ENCODE data around the gene NDUFA3.

NDUFA3 gene

GRCh38 chr19:54108496-54108895, 5.8 kb downstream of the NDUFA3 start:
- DNase-seq = no peak

DNA sequence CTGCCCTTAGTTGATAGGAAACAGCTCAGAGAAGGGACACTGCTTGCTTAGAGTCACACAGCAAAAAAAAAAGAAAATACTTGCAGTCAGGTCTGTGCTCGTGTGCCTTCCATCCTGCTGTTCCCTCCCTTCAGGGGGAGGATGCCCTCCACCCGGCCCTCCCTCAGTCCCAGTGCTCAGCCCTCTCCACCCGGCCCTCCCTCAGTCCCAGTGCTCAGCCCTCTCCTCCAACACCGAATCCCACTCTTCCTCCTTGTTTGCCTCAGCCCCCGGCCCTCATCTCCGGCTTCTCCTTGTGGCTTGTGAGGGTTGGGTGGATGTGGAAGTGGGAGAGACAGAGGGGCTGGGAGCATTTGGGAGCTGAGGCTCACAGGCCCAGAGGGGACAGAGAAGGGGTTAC, 7.0 kb downstream of the NDUFA3 start:
- DNase-seq = no peak

DNA sequence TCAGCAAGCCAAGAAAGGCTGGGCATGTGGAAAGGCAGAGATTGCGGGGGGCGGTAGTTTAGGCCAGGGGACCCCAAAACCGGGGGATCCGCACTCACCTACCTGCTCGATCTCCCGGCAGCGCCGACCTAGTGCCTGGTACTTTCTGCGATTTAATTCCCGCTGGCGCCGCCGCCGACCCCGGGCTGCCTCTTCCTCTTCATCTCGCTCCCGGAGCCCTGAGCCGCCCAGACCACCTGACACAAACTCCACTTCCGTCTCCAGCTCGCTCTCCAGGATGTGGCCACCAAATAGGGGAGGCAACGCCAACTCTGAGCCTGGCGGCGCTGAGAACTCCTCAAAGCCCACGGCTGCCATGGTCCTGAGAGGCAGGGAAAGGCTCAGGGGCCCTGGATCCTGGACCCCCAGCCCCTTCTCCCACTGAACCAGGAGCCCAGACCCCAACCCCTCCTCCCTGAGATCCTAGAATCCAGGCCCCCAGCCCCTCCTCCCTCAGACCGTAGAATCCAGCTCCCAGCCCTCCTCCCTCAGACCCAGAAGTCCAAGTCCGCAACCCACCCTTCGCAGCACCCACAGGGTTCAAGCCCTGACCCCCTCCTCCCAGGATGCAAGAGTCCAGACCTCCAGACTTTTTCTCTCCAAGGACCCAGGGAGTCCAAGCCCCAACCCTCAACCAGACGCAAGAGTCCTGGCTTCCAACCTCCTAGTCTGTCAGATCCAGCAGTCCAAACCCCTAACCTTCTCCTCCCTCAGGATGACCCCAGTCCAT, 11.9 kb downstream of the NDUFA3 start:
- DNase-seq = peak; percentile 67

GRCh38 chr19:54115109-54116063, 12.7 kb downstream of the NDUFA3 start, which contains the start of the genes PRPF31 and TFPT:
Gene PRPF31, plus strand, starts transcription at chr19:54115754. Its CDS starts 2,525 bp downstream, at chr19:54118279.
Gene TFPT, minus strand, starts transcription at chr19:54115657. Its CDS starts 388 bp downstream, at chr19:54115269.
- peak; percentile 98 for DNase-seq

GRCh38 chr19:54121259-54121658, 18.6 kb downstream of the NDUFA3 start:
- DNase-seq = no peak

DNA sequence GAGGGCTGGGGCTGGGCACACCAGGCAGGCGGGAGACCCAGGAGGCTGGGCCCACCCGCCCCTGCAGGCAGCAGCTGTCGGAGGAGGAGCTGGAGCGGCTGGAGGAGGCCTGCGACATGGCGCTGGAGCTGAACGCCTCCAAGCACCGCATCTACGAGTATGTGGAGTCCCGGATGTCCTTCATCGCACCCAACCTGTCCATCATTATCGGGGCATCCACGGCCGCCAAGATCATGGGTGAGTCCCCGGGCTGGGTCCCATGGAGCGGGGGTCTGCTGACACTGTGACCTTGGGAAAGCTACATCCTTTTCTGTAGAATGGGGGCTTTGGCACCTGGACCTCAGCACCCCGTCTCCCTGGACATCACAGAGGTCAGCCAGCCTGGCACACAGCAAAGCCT, 21.0 kb downstream of the NDUFA3 start:
- DNase-seq = no peak

DNA sequence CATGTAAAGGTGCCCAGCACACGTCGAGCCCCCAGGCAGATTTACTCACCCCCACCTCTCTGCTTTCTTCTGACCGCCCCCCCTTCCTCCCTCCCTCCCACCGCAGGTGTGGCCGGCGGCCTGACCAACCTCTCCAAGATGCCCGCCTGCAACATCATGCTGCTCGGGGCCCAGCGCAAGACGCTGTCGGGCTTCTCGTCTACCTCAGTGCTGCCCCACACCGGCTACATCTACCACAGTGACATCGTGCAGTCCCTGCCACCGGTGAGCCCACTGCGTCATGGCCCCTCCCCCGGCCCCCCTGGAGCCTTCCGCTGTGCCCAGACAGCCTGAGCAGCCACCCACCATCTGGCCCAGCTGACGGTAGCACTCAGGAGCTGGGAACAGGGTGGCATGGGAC, 21.7 kb downstream of the NDUFA3 start:
- DNase-seq = no peak

DNA sequence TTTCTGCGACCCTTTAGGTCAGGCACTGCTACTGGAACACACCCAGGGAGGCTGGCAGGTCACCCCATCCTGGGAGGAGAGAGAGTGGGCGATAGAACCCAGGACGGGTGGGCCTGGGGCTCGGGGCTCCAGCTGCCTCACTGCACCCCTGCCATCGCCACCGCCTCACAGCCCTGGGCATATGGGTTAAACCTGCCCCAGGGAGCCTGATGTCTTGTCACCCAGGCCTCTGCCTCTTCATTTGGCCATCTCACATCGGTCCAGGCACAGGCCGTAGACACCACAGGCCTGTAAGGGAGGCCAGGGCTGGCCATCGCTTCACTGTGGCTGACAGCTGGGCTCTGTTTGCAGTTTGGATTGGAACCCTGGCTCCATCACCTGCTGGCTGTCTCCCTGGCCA, 23.1 kb downstream of the NDUFA3 start:
- no peak for DNase-seq

DNA sequence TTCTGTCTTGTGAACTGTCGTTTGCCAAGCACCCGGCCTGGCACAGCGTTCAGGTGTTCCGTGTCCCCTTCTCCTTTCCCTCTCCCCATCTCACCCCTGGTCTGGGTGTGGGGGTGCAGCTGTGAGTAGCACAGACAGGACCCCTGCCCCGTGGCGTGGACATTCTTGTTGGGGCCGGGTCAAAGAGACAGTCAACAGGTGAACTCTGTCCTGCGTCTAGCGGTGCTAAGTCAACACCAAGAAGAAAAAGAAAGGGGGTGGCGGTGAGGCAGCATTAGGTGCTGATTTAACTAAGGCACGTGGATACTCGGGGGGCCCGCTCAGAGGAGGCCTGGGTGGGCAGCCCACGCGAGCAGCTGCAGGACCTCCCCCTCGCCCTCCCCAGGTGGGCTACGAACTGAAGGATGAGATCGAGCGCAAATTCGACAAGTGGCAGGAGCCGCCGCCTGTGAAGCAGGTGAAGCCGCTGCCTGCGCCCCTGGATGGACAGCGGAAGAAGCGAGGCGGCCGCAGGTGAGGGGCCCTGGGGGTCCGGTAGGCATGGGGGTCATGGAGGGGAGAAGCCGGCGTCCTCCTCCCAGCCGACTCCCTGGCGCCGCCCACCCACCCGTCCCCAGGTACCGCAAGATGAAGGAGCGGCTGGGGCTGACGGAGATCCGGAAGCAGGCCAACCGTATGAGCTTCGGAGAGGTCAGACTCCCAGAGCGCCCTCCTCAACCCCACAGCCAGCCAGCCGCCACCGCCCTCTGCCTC, 25.2 kb downstream of the NDUFA3 start:
- DNase-seq = no peak

GRCh38 chr19:54128441-54128725, 25.7 kb downstream of the NDUFA3 start:
- no peak for DNase-seq

- no peak for DNase-seq
Observed at GRCh38 chr19:54128796-54129616, 26.4 kb downstream of the NDUFA3 start.

GRCh38 chr19:54129617-54129996, 27.0 kb downstream of the NDUFA3 start:
- no peak for DNase-seq

DNA sequence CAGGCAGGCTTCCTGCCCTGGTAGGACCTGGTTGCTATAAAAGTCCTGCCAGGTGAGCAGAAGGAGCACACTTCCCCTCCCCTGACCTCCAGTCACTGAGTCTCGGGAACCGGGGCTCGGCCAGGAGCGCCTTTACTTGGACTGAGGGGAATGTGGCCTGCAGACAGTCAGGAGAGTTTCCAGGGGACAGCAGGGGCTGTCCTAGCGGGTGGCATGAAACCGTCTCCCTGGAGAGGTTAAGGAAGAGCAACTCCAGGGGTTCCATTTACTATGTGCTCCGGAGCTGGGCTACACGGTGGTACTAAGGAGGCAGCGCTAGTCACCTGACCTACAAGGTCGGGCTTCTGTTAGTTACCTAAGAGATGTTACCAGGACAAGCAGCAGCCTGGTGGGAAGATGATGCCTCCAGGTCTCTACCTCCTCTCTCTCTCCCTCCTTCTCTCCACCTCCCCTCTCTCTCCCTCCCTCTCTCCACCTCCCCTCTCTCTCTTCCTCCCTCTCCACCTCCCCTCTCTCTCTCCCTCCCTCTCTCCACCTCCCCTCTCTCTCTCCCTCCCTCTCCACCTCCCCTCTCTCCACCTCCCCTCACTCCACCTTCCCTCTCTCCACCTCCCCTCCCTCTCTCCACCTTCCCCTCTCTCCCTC, 30.8 kb downstream of the NDUFA3 start:
- DNase-seq = no peak

DNA sequence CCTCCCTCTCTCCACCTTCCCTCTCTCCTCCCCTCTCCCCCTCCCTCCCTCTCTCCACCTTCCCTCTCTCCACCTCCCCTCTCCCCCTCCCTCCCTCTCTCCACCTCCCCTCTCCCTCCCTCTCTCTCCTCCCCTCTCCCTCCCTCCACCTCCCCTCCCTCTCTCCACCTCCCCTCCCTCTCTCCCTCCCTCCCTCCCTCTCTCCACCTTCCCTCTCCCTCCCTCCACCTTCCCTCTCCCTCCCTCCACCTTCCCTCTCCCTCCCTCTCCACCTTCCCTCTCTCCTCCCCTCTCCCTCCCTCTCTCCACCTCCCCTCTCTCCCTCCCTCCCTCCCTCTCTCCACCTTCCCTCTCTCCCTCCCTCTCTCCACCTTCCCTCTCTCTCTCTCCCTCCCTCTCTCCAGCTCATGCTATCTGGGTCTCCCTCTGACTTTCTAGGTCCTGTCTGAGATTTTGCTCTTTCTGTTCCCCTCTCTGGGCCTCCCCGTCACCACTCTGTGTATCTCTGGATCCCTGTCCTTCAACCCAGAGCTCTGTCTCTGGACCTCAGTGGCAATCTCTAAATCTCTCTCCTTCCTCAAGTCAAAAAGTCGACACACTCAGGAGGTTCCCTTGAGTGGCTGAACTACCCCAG, 31.4 kb downstream of the NDUFA3 start:
- DNase-seq = no peak

- DNase-seq = no peak
Observed at GRCh38 chr19:54136086-54136863, 33.6 kb downstream of the NDUFA3 start.

DNA sequence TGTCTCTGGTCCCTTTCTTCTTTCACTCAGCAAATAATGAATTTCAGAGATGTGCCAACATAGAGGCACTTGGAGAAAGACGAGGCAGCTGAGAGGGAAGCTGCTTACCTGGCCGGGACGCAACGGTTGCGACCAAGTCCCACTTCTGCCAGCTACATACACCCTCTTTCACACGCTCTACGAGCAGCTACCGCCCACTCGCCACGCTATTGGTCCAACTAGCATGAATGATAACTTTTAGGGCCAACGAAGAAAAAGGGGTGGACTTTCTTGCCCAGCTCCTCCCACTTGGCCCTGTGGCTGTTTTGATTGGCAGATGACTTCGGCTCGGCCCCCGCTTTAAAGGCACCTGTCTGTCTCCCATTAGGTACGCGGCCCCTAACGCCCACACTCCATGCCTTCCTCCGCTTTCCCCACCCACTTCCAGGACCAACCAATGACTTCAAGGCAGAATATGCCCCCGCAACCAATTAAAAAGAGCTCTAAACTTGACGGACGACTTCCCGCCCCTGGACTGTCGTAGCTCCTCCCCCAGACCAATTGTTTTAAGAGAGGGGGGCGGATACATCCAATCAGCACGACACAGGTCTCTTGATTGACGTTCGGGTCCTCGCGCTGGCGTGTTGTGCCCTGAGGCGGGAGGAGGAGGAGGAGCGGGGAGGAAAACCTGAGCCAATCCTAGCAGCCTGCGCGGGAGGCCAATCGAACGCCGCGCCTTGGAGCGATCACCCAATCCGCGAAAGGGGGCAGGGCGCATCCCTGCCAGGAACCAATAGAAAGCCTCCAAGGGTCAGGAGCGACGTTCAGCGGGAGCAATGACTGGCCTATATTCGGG, 34.4 kb downstream of the NDUFA3 start:
- peak; percentile 98 for DNase-seq

GRCh38 chr19:54137699-54138488, 35.2 kb downstream of the NDUFA3 start, which contains the start of gene CNOT3:
Gene CNOT3, plus strand, starts transcription at chr19:54137762. Its CDS starts 5,217 bp downstream, at chr19:54142979.
- peak; percentile 43 for DNase-seq

DNA sequence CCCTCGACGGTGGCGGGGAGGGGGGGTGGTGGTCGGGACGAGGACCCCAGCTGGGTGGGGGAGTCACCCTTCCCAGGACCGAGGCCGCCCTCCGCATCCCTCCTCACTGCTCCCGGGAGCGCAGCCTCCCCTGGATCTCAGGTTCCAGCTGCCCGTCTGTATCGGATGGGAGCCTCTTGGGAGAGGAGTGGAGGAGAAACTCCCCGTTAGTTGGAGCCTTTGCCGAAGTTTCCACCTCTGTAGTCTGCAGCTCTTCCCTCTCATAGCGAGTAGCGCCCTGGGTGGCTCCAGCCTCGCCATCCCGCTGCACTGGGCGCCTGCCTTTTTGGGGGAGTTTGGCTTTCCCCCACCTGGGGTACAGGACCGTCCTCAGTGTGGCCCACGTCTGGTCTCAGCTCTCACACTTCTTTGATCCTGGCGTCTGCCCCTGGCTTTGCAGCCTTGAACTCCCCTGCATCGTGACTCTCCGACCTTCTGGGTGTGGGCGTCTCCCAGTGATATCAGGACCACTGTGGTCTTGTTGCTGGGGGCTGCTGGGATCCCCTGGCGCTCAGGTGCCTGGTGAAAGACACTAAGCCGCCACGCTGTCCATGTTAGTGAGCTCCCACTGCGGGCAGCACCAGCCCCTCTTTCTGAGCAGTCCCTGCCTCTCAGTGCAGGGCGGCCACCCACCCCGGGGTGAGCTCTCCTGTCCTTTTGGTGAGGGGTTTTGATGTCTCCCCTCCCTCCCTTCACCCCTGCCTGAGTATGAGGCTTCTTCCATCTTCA, 36.0 kb downstream of the NDUFA3 start:
- peak; percentile 71 for DNase-seq
